Measurements from ENCODE around the gene MAFF.

Gene MAFF

GRCh38 chr22:38264322-38264843, 62.6 kb downstream of the MAFF start:
- H4K20me1 ChIP-seq (ENCODE audit: insufficient read depth), result no peaks in the 10 kb centered on the region
- H3K4me3 ChIP-seq (IDR thresholded peaks at IDR 0.05; ENCODE audit: insufficient read depth, low read depth, low read length), result no peak overlapping the region
- no peak overlapping the region for H3K27ac ChIP-seq
- no peaks in the 10 kb centered on the region for H3K27me3 ChIP-seq (ENCODE audit: insufficient read depth, low read depth)
- no peak for TF ChIP-seq CTCF (conservative IDR thresholded peaks at IDR 0.05; ENCODE audit: low read depth, low read length)
- H3K9ac ChIP-seq, result no peak overlapping the region
- peaks cover 28% of the 10 kb centered on the region for H3K4me1 ChIP-seq (ENCODE audit: low read depth, poor library complexity, severe bottlenecking)
- H3K79me2 ChIP-seq (ENCODE audit: insufficient read depth, low read depth), result peaks cover 4% of the 10 kb centered on the region; the same call in 1 of the 2 replicates
- no peak overlapping the region for H2AFZ ChIP-seq (ENCODE audit: low read depth)
- no peaks in the 10 kb centered on the region for H3K36me3 ChIP-seq (ENCODE audit: insufficient read depth)
- H3K4me2 ChIP-seq, result no peak overlapping the region

All from KMS-11 (cell line).